Panc1 (cell line): ENCODE measurements around the gene PICALM.

Source experiments
- POLR2AphosphoS5 ChIP-seq: IDR thresholded peaks from 2 replicates; pipeline ENCODE4 v1.6.1; 2012; ENCODE audit warnings: mild to moderate bottlenecking, low read depth, low read length, moderate library complexity
- SIN3A ChIP-seq: IDR thresholded peaks from 2 replicates; pipeline ENCODE4 v1.6.1; 2012; ENCODE audit warnings: low read depth, mild to moderate bottlenecking, low read length, moderate library complexity, borderline replicate concordance; ENCODE audit not compliant: insufficient read depth
- TCF7L2 ChIP-seq: IDR thresholded peaks from 2 replicates; pipeline ENCODE4 v1.6.1; 2011; ENCODE audit warnings: mild to moderate bottlenecking, low read depth, low read length, inconsistent platforms
- TF ChIP-seq, protein P1 (sequence below): fragments of 450-650 bp; IDR thresholded peaks from 2 replicates; pipeline ENCODE4 v1.5.1; 2017; ENCODE audit warnings: mild to moderate bottlenecking
- TF ChIP-seq, protein P2 (sequence below), 2 experiments: IDR thresholded peaks; 2 replicates each; pipeline ENCODE4 v1.6.1; 2011 to 2012; ENCODE audit warnings: low read depth in 2 of 2, control low read depth in 1 of 2, low read length in 1 of 2, mild to moderate bottlenecking in 1 of 2, moderate library complexity in 1 of 2; ENCODE audit not compliant: insufficient read depth in 1 of 2

DNA sequence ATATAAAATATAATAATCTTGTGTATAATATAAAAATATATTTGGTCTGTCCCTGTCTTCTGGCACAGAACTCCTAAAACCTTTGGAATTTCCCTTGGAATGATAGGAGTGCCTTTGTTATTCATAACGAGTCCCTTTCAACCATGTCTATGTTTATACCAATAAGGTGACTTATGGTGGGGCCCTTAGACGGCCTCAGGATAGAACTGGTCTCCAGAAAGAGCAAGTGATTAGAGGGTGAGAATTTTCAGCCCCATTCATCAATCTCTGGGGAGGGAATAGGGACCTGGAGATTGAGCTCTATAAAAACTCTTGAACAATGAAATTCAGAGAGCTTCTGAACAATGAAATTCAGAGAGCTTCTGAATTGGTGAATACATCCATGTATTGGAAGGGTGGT lies 18.4 kb upstream of the PICALM start:
- TF ChIP-seq, protein P1, sequence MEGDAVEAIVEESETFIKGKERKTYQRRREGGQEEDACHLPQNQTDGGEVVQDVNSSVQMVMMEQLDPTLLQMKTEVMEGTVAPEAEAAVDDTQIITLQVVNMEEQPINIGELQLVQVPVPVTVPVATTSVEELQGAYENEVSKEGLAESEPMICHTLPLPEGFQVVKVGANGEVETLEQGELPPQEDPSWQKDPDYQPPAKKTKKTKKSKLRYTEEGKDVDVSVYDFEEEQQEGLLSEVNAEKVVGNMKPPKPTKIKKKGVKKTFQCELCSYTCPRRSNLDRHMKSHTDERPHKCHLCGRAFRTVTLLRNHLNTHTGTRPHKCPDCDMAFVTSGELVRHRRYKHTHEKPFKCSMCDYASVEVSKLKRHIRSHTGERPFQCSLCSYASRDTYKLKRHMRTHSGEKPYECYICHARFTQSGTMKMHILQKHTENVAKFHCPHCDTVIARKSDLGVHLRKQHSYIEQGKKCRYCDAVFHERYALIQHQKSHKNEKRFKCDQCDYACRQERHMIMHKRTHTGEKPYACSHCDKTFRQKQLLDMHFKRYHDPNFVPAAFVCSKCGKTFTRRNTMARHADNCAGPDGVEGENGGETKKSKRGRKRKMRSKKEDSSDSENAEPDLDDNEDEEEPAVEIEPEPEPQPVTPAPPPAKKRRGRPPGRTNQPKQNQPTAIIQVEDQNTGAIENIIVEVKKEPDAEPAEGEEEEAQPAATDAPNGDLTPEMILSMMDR: no peak
- TF ChIP-seq SIN3A (no peak), POLR2AphosphoS5 (no peak), TCF7L2 (no peak)
- TF ChIP-seq, protein P2, sequence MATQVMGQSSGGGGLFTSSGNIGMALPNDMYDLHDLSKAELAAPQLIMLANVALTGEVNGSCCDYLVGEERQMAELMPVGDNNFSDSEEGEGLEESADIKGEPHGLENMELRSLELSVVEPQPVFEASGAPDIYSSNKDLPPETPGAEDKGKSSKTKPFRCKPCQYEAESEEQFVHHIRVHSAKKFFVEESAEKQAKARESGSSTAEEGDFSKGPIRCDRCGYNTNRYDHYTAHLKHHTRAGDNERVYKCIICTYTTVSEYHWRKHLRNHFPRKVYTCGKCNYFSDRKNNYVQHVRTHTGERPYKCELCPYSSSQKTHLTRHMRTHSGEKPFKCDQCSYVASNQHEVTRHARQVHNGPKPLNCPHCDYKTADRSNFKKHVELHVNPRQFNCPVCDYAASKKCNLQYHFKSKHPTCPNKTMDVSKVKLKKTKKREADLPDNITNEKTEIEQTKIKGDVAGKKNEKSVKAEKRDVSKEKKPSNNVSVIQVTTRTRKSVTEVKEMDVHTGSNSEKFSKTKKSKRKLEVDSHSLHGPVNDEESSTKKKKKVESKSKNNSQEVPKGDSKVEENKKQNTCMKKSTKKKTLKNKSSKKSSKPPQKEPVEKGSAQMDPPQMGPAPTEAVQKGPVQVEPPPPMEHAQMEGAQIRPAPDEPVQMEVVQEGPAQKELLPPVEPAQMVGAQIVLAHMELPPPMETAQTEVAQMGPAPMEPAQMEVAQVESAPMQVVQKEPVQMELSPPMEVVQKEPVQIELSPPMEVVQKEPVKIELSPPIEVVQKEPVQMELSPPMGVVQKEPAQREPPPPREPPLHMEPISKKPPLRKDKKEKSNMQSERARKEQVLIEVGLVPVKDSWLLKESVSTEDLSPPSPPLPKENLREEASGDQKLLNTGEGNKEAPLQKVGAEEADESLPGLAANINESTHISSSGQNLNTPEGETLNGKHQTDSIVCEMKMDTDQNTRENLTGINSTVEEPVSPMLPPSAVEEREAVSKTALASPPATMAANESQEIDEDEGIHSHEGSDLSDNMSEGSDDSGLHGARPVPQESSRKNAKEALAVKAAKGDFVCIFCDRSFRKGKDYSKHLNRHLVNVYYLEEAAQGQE (IDR thresholded peaks at IDR 0.05; ENCODE audit: insufficient read depth in 1 of 2, low read depth in 2 of 2, low read length in 1 of 2): no peak
